GM12878 (cell line): ENCODE results near the gene AEBP1. TPM values are rescaled to one million over a fixed set of nuclear protein-coding genes. Genes with fewer than 3 reads are reported as not detected.

Source experiments
- ATAC-seq: fragments of 200-7000 bp; cut with Tn5 transposase; 3 replicates; pipeline ENCODE4 v1.9.1; 2020; ENCODE audit warnings: mild to moderate bottlenecking, moderate library complexity
- BruUV-seq: library from RNA; stranded (reverse); fragments of 400-500 nt; replicated peaks from 2 replicates; lab custom pipeline; 2021; lab: Mats Ljungman, UMichigan
- CTCF ChIA-PET: fragments of 300-600 bp; sonication (Branson Sonifier 250); formaldehyde crosslinking; extraction: SDS; loops from one replicate; lab custom pipeline; 2021; ENCODE audit warnings: inconsistent platforms; lab: Yijun Ruan, JAX
- POLR2A ChIA-PET: fragments of 350-600 bp; formaldehyde crosslinking; extraction: SDS; loops from one replicate; lab custom pipeline; 2021; ENCODE audit warnings: inconsistent platforms; lab: Charles Lee
- RAD21 ChIA-PET: fragments of 300-600 bp; sonication (Branson Sonifier 250); formaldehyde crosslinking; loops from one replicate; lab custom pipeline; 2023; ENCODE audit warnings: antibody characterized with exemption; ENCODE audit not compliant: unreplicated experiment; lab: Charles Lee
- SMC1A ChIA-PET: fragments of 300-600 bp; sonication (Branson Sonifier 250); formaldehyde crosslinking; loops from one replicate; lab custom pipeline; 2023; ENCODE audit not compliant: unreplicated experiment, uncharacterized antibody; lab: Charles Lee
- DNase-seq: peaks from one replicate; pipeline ENCODE4 v3.0.0-alpha.2; 2011; ENCODE audit warnings: low read depth, low spot score
- FAIRE-seq: peaks from 3 replicates; lab custom pipeline; 2011; peaks lifted over from hg19 to GRCh38; lab: Jason Lieb, UNC
- H2AFZ ChIP-seq: 2 replicates; pipeline ENCODE4 v1.6.0; 2011; ENCODE audit warnings: low read depth, low read length, control low read depth; ENCODE audit not compliant: control insufficient read depth
- H3K27ac ChIP-seq: 2 replicates; pipeline ENCODE4 v1.5.1; 2011; ENCODE audit warnings: control low read depth; ENCODE audit not compliant: control insufficient read depth, insufficient read depth
- H3K27me3 ChIP-seq, 2 experiments: replicated peaks in 1 of 2; 2 replicates each; pipeline versions ENCODE4 v1.6.0 to v1.6.1; 2011; ENCODE audit warnings: low read length in 1 of 2; ENCODE audit not compliant: control insufficient read depth in 2 of 2, insufficient read depth in 2 of 2
- H3K36me3 ChIP-seq, 2 experiments: 2 replicates each; pipeline ENCODE4 v1.5.1; 2011; ENCODE audit warnings: low read length in 1 of 2; ENCODE audit not compliant: control insufficient read depth in 2 of 2, insufficient read depth in 2 of 2
- H3K4me1 ChIP-seq: 2 replicates; pipeline ENCODE4 v1.6.1; 2011; ENCODE audit warnings: mild to moderate bottlenecking, low read length, moderate library complexity, mixed read lengths; ENCODE audit not compliant: control insufficient read depth, insufficient read depth
- H3K4me2 ChIP-seq: 2 replicates; pipeline ENCODE4 v1.6.0; 2011; ENCODE audit warnings: control low read depth; ENCODE audit not compliant: control insufficient read depth, insufficient read depth
- H3K4me3 ChIP-seq: fragments of 200-600 bp; sonication (generic); 2 replicates; pipeline ENCODE4 v1.5.1; 2016
- H3K79me2 ChIP-seq: 2 replicates; pipeline ENCODE4 v1.6.0; 2011; ENCODE audit warnings: low read length; ENCODE audit not compliant: control insufficient read depth, insufficient read depth
- H3K9ac ChIP-seq: 2 replicates; pipeline ENCODE4 v1.8.0; 2011; ENCODE audit warnings: low read length, control low read depth, mixed read lengths; ENCODE audit not compliant: control insufficient read depth, insufficient read depth
- H3K9me3 ChIP-seq: replicated peaks from 3 replicates; pipeline ENCODE4 v1.5.1; 2011; ENCODE audit warnings: mild to moderate bottlenecking, low read length; ENCODE audit not compliant: control insufficient read depth, insufficient read depth
- H4K20me1 ChIP-seq: 2 replicates; pipeline ENCODE4 v1.6.0; 2011; ENCODE audit not compliant: control insufficient read depth, insufficient read depth
- ATF2 ChIP-seq: IDR thresholded peaks from 2 replicates; pipeline ENCODE4 v1.6.1; 2012; ENCODE audit warnings: low read length, inconsistent platforms
- BMI1 ChIP-seq: fragments of 450-650 bp; IDR thresholded peaks from 2 replicates; pipeline ENCODE4 v1.6.1; 2016; ENCODE audit warnings: mild to moderate bottlenecking, moderate library complexity, borderline replicate concordance
- BRCA1 ChIP-seq: IDR thresholded peaks from 2 replicates; pipeline ENCODE4 v1.6.1; 2011; ENCODE audit warnings: low read depth, low read length, improper control_type of control experiment
- CBFB ChIP-seq: IDR thresholded peaks from 2 replicates; pipeline ENCODE4 v1.6.1; 2016; ENCODE audit warnings: antibody characterized with exemption, low read depth
- CBX5 ChIP-seq: sonication (generic); IDR thresholded peaks from 2 replicates; pipeline ENCODE4 v1.6.1; 2016; ENCODE audit warnings: low read depth, moderate library complexity, mild to moderate bottlenecking, inconsistent platforms
- KDM1A ChIP-seq: fragments of 200-600 bp; sonication (generic); IDR thresholded peaks from 2 replicates; pipeline ENCODE4 v1.6.1; 2016; ENCODE audit warnings: borderline replicate concordance
- NR2C1 ChIP-seq: fragments of 450-650 bp; IDR thresholded peaks from 2 replicates; pipeline ENCODE4 v1.6.1; 2017; ENCODE audit warnings: antibody characterized with exemption, mild to moderate bottlenecking, moderate library complexity
- NR2C2 ChIP-seq: IDR thresholded peaks from 2 replicates; pipeline ENCODE4 v1.6.1; 2011; ENCODE audit warnings: borderline replicate concordance, low read depth; ENCODE audit not compliant: control insufficient read depth, insufficient read length
- POLR2A ChIP-seq: IDR thresholded peaks from 2 replicates; pipeline ENCODE4 v1.6.1; 2011; ENCODE audit warnings: low read depth, mild to moderate bottlenecking, low read length
- RAD51 ChIP-seq: fragments of 450-650 bp; IDR thresholded peaks from 2 replicates; pipeline ENCODE4 v1.6.1; 2016; ENCODE audit warnings: moderate library complexity, mild to moderate bottlenecking, inconsistent platforms
- RB1 ChIP-seq: fragments of 450-650 bp; formaldehyde crosslinking; IDR thresholded peaks from 2 replicates; pipeline ENCODE4 v1.6.1; 2017; ENCODE audit warnings: mild to moderate bottlenecking, borderline replicate concordance
- RCOR1 ChIP-seq: conservative IDR thresholded peaks from 2 replicates; pipeline ENCODE4 v1.6.1; 2012; ENCODE audit warnings: low read depth, low read length, improper control_type of control experiment
- RELB ChIP-seq: fragments of 450-650 bp; IDR thresholded peaks from 2 replicates; pipeline ENCODE4 v1.6.1; 2017; ENCODE audit warnings: low read depth, mild to moderate bottlenecking, moderate library complexity
- REST ChIP-seq: IDR thresholded peaks from 2 replicates; pipeline ENCODE4 v1.6.1; 2012; ENCODE audit warnings: mild to moderate bottlenecking, low read depth, low read length
- RUNX3 ChIP-seq: IDR thresholded peaks from 2 replicates; pipeline ENCODE4 v1.6.1; 2012; ENCODE audit warnings: low read length, inconsistent platforms
- SMAD1 ChIP-seq: fragments of 450-650 bp; IDR thresholded peaks from 2 replicates; pipeline ENCODE4 v1.6.1; 2018; ENCODE audit warnings: mild to moderate bottlenecking, low read depth; ENCODE audit not compliant: partially characterized antibody
- SMARCA5 ChIP-seq: fragments of 450-650 bp; IDR thresholded peaks from 2 replicates; pipeline ENCODE4 v1.6.1; 2017; ENCODE audit warnings: mild to moderate bottlenecking
- SUPT20H ChIP-seq: IDR thresholded peaks from 2 replicates; pipeline ENCODE4 v1.6.1; 2011; ENCODE audit warnings: low read depth, mild to moderate bottlenecking, low read length, moderate library complexity, borderline replicate concordance; ENCODE audit not compliant: control insufficient read depth
- TAF1 ChIP-seq: IDR thresholded peaks from 2 replicates; pipeline ENCODE4 v1.6.1; 2011; ENCODE audit warnings: mild to moderate bottlenecking, low read depth, low read length, borderline replicate concordance
- WGBS: methylation state at CpG from one replicate; pipeline ENCODE4 v1.1.6; 2016; ENCODE audit warnings: low lambda C conversion rate; ENCODE audit not compliant: insufficient replicate concordance, insufficient coverage; ENCODE audit errors: missing lambda C conversion rate; 5-methylcytosine and 5-hydroxymethylcytosine counted together
- in situ Hi-C: fragments of 300-500 bp; cut with MboI; formaldehyde crosslinking; loops from 9 replicates; pipeline ENCODE4 v1.14.3; 2018; ENCODE audit warnings: mixed read lengths
- intact Hi-C: fragments of 100-400 bp; cut with micrococcal nuclease; formaldehyde crosslinking; loops from one replicate; pipeline ENCODE4 v1.14.2; 2022; ENCODE audit not compliant: unreplicated experiment
- polyA plus RNA-seq, 11 experiments: library from polyadenylated mRNA; depleted of rRNA in 4 of 11; unstranded in 6 of 11; stranded (reverse) in 5 of 11; fragments of >200 nt; fragmentation: Nextera tagmentation in 4 of 11; fragmentation: Illumina TruSeq in 1 of 11; extraction: Ambion mirVana in 4 of 11; extraction: Trizol in 1 of 11; gene quantifications; 1 replicate in 1 of 11; 2 replicates in 10 of 11; pipeline versions ENCODE4 v1.2.1 to v1.2.3, GENCODE V29; 2011 to 2016; ENCODE audit warnings: inconsistent platforms in 2 of 11, missing spikeins in 2 of 11, low read depth in 1 of 11
- total RNA-seq, 4 experiments: library from RNA; depleted of rRNA in 3 of 4; stranded (reverse); fragments of >200 nt in 3 of 4; fragmentation: Illumina TruSeq in 1 of 4; extraction: Trizol in 1 of 4; gene quantifications; 2 replicates each; pipeline versions ENCODE4 v1.2.1 to v1.2.3, GENCODE V29; 2013 to 2021

AEBP1 gene
- total and polyA plus RNA-seq, 10 of the 15 experiments (the other 5 are each of a cell fraction or from before 2014, with no cell fraction given): 0.06 to 0.23 (median 0.11) TPM; not detected in 5

DNA sequence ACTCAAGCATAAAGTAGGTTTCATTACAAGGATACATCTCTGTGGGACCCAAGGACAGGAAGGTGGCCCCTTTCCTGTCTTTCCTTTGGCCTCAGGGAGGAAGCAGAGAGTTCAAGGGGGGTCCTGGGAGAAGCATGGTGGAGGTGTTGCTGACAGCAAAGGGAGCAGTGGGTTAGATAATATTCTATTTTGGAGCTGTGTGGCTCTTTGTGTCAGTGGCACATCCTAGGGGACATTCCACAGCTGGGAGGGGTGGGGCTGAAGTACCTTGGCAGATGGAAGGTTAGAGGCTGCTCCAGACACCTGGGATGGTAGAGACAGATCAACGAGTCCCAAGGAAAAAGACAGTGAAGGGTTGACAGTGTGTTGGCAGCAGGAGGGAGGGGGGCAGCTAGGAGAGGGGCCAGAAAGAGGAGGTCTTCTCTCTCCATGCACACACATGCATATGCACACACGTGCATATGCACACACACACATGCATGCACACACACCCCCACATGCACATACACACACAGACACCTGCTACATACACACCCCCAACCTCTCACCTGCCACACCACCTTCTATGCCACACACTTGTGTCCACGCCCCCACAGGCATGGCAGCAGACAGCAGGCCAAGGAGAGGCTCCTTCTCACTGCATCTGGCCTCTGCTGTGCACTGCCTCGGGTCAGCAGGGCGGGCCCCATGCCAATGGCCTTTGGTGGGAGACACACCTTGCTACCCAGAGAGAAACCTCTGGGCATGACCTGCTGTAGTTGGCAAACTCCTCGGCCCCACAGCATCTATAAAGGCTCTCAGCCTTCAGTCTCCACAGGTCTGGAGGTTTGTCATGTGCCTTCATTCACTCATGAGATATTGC lies 24.8 kb downstream of the AEBP1 start:
- BruUV-seq: no TSS peak
- ChIA-PET RAD21 (no interaction called here), POLR2A (no interaction called here), CTCF (interaction anchor here (0.9 kb wide), 1 partner anchor 351 kb away, joined by 3 read pairs; no protein-coding TSS in a partner anchor), SMC1A (no interaction called here)
- ATAC-seq (no peak; the same call in 2 of the 3 replicates), DNase-seq (no peak), FAIRE-seq (no peak)
- in situ Hi-C loops: no loop called here
- WGBS: 1% methylated on average over 6 of the region's 6 CpGs
- Histone ChIP-seq H3K27me3 (no peaks in the 10 kb centered on the region; a peak in 1 of 4 replicates), H3K36me3 (no peaks in the 10 kb centered on the region), H3K9me3 (no peaks in the 10 kb centered on the region), H3K9ac (no peak overlapping the region), H3K4me1 (peaks cover 2% of the 10 kb centered on the region), H2AFZ (no peak overlapping the region), H3K79me2 (no peaks in the 10 kb centered on the region), H3K27ac (no peak overlapping the region), H3K4me3 (no peak overlapping the region), H4K20me1 (no peaks in the 10 kb centered on the region), H3K4me2 (no peak overlapping the region)
- intact Hi-C loops: no loop called here
- TF ChIP-seq RCOR1 (no peak), SMAD1 (no peak), REST (no peak), KDM1A (no peak), RAD51 (no peak), CBFB (no peak), BMI1 (no peak), CBX5 (no peak), TAF1 (no peak), POLR2A (no peak), ATF2 (no peak), RB1 (no peak), SUPT20H (no peak), RUNX3 (no peak), RELB (no peak), NR2C1 (no peak), BRCA1 (no peak), NR2C2 (no peak), SMARCA5 (no peak)
